GF-D8 (cell line): ENCODE measurements around the gene DTD2.
"Not testable (repeated sequence)": the region's sequence is repeated elsewhere in the genome, so short reads cannot be mapped to it uniquely, and the experiment has no call there.

Source experiments
- DNase-seq: peaks from one replicate; lab custom pipeline; 2025; lab: John Stamatoyannopoulos, UW

Gene DTD2

GRCh38 chr14:31456841-31457664, at the start of gene DTD2:
Gene DTD2, minus strand, starts transcription at chr14:31457506. Its CDS starts 113 bp downstream, at chr14:31457393.
- DNase-seq: peak; percentile 88

DNA sequence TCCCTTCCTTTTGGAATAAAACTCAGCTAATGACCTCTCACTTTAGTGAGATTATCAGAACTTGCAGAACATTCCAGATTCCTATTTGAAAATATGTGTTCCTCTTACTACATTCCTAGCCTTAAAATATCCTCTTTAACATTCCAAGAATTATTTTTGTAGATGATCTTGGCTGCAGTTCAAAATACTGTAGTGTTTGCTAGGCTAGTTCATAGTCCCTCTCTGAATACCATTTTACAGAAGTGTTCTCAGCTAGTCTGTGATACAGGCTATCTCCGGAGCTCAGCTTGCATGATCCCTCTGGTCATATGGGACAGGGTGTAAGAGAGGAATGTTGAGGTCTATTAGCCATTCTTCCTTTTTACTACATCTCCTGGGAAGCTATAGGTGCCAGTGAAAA, 48.1 kb upstream of the DTD2 start:
- no peak for DNase-seq

DNA sequence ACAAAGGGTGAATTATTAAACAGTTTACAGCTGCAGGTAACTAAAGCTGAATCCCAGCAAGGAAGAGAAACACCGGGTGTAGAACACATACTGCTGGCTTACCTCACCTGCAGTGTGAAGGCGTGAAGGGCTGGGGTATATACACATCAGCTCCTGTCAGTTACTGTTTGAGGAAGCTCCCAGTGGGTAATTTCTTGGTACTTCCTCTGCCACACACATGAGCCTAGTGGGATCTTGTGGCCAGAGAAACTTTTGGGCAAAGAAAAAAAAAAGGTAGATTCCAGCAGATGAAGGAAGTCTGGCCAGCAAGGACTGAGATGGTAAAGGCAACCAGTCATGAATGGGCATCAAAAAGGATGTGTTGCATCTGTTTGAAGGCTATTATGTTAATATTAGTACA, 44.6 kb upstream of the DTD2 start:
- no peak for DNase-seq

- no peak for DNase-seq
These were observed 35.6 kb upstream of the DTD2 start for GRCh38 chr14:31492759-31493498.

- DNase-seq: peak; percentile 6
These were observed 32.4 kb upstream of the DTD2 start for GRCh38 chr14:31489691-31490090.

GRCh38 chr14:31487886-31488285, 30.6 kb upstream of the DTD2 start, which contains the start of gene GPR33:
Gene GPR33, minus strand, starts transcription at chr14:31488039. Its CDS starts 4,074 bp downstream, at chr14:31483965.
- no peak for DNase-seq

- no peak for DNase-seq
These were observed 29.5 kb upstream of the DTD2 start for GRCh38 chr14:31486764-31487163.

GRCh38 chr14:31484754-31485153, 27.4 kb upstream of the DTD2 start:
- no peak for DNase-seq

DNA sequence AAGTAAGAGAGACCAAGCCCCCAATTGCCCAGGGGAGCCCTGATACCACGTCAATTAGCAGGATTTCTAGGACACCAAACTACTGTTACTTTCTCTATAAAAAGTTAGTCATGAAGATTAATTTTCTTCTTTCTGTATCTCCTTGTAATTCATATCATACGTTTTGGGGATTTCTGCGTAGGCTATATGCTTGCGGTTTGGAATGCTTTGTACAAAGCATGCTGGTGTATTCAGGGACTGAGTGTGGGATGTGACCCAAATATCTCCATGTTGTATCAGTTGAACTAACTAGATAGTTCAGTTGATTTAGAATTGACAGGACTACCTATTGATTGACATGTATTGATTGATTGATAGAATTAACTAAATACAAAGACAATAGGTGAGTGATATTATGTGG, 22.9 kb upstream of the DTD2 start:
- no peak for DNase-seq

DNA sequence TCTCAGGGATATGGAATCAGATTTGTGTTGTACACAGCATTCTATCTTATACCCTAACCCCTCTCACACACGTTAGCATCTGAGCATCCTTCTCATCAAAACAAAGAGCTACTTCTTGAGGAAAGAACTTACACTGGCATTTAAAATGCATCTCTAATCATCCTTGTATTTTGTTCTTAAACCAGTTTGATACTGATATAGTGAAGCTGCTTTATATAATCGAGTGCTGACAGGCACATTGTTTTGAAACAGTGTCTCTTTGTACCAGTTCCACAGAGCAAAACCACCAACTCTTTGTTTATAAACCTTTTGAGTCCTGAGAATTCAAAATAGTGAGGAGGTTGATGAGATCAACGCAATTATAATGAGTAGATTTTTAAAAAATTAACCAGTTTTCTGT, 21.7 kb upstream of the DTD2 start:
- no peak for DNase-seq

GRCh38 chr14:31477248-31477647, 19.9 kb upstream of the DTD2 start:
- DNase-seq: no peak

DNA sequence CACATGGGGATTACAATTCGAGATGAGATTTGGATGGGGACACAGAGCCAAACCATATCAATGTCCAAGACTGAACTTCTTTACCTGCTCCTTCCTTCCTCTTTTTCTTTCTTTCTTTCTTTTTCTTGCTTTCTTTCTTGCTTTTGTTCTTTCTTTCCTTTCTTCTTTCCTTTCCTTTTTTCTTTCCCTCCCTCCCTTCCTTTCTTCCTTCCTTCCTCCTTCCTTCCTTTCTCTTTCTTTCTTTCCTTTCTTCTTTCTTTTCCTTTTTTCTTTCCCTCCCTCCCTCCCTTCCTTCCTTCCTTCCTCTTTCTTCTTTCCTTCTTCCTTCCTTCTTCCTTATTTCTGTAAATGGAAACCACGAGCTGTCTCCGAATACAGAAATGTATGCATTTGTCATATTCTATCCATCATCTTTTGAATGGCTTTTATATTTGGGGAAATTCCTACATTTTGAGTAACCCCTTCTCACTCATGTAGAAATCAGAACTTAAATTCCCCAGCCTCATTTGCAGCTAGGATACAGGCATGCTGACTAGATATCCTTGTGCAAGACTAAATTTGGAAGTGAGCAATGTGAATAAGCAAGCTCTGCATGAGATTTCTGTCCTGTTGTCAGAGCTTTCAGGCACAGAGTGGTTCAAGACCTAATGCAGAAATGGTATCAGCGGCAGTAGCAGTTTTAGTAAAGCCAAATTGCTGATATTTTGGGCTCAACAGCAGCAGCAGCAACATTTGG, 19.0 kb upstream of the DTD2 start:
- no peak for DNase-seq

- no peak for DNase-seq
These were observed 9.2 kb upstream of the DTD2 start for GRCh38 chr14:31466554-31466953.

GRCh38 chr14:31465111-31465510, 7.8 kb upstream of the DTD2 start:
- no peak for DNase-seq

DNA sequence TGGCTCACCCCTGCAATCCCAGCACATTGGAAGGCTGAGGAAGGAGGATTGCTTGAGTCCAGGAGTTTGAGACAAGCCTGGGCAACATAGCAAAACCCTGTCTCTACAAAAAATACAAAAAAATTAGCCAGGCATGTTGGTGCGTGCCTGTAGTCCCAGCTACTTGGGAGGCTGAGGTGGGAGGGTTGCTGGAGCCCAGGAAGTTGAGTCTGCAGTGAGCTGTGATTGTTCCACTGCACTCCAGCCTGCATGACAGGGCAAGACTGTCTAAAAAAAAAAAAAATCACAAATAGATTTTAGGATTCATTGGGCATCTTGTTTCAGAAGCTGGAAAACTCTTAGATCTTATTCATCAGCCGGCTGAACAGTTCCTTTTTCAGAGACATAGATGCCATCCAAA, 5.1 kb upstream of the DTD2 start:
- not testable (repeated sequence) for DNase-seq

DNA sequence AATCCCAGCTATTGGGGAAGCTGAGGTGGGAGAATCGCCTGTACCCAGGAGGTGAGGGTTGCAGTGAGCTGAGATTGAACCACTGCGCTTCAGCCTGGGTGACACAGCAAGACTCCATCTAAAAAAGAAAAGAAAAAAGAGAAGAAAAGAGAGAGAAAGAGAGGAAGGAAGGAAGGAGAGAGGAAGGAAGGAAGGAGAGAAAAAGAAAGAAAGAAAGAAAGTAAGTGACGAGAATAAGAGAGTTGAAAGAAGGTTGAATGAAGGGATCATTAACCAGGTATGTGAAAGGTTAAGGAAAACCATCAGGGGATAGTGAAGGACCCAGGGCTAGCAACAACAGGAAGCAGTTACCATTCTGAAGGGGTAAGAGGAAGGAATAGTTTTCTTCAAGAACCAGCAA, 4.2 kb upstream of the DTD2 start:
- DNase-seq: no peak

DNA sequence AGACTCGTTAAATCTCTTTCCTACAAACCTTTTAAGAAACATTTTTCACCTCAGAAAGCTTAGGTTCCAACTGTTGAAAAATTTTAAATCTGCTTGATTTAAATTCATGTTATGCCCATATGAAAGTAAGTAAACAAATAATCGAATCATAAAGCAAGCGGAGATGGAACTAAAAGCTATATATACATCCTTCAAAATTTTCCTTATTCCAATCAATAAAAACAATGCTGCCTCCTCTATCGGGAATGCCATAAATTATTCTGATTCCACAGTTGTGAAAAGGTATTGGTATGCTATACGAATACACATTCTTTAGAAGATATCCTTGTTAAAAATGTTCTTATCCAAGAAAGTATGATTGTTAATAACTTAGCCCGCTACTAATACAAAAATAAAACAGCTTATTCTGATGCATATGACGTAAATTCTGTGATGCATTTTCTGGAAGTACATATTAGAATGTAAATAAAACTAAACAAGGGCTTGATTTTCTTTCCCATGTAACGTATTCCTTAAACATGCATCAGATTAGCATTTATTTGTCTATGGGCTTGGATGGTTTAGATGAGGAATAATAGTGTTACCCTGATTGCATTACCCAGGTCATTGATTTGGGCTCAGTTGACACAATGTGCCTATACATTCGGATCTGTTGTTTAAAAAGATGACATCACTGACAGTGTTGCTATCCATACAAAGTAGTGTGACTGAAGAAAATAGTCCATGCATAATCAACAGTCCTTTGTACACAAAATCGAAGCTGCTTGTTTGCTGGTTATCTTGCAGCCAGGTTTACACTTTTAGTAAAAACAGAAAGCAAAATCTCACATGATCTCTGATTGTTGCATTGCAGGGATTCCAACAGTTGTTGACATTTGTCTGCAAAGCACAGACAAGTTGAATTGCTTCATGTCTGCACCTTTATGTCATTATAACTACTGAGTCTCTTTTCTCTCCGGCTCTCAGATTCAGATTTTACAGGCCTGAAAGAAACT, 656 bp upstream of the DTD2 start:
- DNase-seq: no peak

GRCh38 chr14:31449971-31450610, 7.2 kb downstream of the DTD2 start:
- peak; percentile 23 for DNase-seq

GRCh38 chr14:31449136-31449535, 8.2 kb downstream of the DTD2 start:
- no peak for DNase-seq

DNA sequence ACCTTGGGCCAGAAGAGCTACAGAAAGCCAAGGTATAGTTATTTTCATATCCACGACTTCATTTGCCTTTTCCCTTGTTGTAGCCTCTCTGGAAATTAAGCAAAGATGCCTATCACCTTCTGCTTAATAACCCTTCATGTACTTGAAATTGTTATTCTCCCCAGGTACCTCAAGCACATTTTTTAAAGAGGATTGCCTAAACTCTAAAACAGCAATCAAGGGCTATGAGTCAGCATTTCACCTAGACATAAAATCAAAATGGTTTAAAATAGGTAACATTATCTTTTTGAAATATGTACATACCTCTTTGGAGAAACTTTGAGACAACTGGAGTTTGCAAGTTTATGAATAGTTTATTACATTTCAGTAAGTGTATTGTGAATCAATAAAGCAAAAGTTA, 11.6 kb downstream of the DTD2 start:
- DNase-seq: no peak

DNA sequence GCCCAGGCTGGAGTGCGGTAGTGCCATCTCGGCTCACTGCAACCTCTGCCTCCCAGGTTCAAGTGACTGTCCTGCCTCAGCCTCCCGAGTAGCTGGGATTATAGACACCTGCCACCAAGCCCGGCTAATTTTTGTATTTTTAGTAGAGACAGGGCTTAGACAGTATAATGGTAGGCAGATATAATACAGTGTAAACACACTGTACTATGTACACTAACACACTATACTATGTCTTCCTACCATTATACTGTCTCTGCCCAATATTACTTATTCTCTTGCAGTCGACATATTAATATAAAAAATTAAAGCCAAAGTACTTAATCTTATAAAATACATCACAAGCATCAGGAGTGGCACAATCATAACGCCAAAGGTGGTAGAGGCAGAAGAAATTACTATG, 15.0 kb downstream of the DTD2 start:
- no peak for DNase-seq
